Activated CD8-positive, alpha-beta memory T cell treated with anti-CD3 and anti-CD28 coated beads, Interleukin-2, amount 50 U/mL, for 4 hours (primary cell): ENCODE measurements around the gene UBAP1.
"Not testable (repeated sequence)": the region's sequence is repeated elsewhere in the genome, so short reads cannot be mapped to it uniquely, and the experiment has no call there.

Experiments used
- DNase-seq: peaks from one replicate; pipeline ENCODE4 v3.0.0-alpha.2; 2020

UBAP1 gene

DNA sequence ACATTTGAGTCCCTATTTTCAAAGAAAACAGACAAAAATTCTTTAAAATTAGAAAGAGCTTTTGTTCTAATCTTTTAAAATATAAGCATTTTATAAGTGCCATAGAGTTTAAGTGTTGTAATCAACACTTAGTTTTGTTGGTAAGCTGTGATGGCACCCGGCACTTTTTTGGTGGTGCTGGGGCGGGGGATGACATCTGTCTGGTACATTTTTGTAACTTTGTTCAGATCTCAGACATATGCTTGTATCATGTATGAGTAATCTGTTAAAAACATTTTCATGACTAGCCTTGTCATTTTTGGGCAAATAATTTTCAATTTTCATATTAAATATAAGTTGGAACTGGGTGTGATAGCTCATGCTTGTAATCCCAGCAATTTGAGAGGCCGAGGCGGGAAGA is 51.7 kb downstream of the UBAP1 start:
- DNase-seq = no peak

DNA sequence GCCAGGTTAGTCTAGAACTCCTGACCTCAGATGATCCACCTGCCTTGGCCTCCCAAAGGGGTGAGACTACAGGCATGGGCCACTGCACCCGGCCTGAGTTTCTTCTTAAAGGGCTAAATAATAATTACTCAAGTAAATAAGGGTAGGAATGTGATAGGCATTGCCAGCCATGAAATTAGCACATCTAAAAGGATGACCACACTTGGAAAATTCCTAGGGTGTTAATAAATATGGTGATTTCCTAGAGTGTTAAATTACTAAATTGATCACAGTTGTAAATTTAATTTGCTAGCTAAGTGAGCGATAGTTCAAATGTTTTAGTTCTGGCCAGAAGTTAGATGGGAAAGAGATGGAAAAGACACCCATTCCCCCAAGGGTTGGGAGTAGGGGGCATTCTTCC is 53.4 kb downstream of the UBAP1 start:
- no peak for DNase-seq

DNA sequence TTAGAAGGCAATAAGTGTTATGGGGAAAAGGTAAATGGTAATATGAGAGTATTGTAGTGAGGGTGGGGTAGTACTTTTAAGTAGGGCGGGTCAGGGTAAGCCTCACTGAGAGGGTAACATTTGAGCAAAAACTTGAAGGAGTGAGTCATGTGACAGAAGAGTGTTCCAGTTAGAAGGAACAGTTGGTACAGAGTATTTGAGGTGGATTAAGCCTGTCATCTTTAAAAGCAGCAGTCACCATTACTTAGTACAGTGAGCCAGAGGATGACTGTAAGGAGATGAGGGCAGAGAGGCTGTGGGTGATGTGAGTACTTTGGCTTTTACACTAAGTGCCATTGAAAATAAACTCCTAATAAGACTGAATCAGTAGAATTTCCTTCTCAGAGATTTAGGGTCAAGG is 54.8 kb downstream of the UBAP1 start:
- no peak for DNase-seq

DNA sequence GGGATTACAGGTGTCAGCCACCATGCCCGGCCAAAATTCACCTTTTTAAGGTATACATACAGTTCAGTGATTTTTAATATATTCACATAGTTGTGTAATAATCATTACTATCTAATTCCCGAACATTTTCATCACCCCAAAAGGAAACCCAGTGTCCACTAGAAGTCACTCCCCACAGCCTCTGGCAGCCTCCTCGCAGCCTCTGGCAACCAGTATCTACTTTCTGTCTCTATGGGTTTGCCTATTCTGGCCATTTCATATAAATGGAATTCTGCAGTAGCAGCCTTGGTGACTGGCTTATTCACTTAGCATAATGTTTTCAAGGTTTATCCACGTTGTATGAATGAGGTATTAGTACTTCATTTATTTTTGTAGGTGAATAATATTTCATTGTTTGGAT is 59.0 kb downstream of the UBAP1 start:
- DNase-seq = no peak

DNA sequence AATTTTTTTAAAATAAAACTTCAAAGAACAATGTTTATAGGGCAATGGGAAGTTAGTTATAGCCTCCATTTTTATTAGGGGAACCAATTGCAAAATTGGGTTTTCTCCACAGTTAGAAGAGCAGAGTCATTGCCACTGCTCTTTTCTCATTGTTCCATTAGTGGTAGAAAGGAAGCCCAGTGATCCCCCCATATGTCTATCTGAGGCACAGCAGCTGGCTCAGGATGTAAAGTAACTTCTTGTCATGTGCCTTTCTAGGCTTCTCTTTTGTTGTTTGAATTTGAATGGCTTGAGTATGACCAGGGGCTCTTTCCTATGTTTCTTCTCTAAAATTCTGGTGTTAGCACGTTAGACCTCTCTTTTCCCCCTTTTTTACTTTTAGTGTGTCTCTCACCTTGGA is 61.2 kb downstream of the UBAP1 start:
- DNase-seq = no peak

DNA sequence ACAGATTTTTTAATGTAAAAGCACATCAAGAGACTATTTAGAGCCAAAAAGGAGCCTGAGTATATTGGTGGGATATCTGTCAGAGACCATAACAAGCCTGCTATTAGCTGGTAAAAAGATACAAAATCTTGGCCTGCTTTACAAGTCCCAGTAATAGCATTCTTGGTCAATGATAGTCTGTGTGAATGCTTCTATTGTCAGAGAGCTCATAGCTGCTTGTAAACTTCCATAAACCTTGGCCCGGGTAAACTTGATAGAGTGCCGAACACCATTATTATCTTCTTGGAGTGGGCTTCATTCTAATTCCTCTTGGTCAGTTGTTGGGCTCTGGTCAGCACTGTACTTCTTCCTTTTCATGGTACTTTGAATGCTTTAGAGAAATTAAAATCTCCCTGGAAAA is 64.0 kb downstream of the UBAP1 start:
- no peak for DNase-seq

DNA sequence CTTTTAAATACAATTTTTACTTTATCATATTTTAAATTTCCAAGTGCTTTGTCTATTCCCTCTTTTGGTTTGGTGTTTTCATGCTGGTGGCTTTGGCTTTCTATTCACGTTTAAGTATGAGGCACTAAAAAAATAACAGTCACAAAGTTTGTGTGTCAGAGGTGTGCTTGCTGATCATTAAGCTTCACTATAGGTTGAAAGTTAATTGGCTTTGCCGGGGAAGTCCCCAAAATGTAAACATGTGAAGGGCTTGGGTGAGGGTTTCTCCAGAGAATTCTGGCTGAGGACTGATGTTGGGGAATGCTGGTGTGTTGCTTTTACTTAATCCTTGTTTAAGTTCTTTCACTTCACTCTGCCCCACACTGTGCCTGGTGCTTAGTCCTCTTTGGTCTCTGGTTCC is 66.4 kb downstream of the UBAP1 start:
- DNase-seq = not testable (repeated sequence)

DNA sequence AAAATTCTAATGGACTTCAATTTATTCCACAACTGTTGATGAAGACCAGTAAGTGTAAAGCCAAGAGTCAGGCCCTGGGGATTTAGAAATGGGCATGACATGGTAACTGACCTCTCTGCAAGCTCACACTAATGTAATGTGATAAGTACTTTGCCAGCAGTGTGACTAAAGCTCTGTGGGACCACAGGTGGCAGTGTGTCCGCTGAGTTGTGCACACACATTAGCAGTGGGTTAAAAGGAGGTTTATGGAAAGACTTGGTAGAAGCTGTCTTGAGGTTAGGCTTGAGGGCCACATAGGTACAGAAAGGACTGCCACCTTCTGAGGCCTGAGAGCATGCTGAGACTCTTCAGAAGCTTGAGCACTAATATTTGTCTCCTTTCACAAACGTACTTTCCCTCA is 67.6 kb downstream of the UBAP1 start:
- no peak for DNase-seq

DNA sequence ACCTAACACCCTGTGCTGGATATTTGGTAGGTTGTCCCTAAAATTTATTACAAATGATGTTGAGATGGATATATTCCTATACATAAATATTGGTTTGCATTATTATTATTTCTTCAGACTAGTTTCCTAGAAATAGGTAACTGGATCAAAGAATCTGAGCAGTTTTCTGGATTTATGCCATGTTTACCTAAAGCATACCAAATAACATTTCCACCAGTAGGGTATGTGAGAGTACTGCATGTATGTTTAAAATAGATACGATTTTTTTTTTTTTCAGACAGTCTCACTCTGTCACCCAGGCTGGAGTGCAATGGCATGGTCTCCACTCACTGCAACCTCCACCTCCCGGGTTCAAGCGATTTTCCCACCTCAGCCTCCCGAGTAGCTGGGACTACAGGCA is 68.9 kb downstream of the UBAP1 start:
- not testable (repeated sequence) for DNase-seq

DNA sequence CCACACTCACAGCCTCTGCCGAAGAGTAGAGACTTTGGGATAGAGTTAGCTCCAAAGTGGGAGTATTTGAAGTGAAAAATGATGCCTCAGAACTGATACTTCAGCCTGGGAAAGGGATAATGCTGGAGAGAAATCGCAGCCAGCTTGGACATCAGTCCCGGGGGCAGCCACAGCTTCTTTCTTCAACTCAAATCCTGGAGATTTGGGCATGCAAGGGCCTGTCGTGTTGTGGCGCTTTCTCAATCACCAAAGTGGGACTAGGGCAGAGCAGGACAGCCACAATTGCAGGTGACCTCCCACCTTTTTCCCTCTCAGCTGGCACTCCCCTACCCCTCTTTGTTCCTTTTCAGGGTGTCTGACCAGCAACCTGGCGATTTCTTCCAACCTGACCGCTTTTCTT is 70.4 kb downstream of the UBAP1 start:
- no peak for DNase-seq

DNA sequence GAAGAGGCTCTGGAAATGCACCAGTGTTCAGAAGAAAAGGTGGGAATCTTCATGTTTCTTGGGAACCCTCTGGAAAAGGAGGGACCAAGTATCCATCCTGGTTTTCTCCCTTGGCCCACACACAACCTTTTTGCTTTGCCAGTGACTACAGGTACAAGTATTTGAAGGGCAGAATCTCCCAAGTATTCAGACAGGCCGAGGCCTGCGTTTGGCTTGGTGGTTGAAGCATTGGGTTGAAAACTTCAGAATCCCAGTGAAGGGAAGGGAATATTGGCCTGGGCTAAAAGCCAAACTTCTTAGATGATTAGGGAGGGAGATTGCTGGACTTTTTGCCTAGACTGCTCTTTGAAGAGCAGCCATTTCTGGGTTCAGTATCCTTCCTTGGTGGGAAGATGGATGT is 71.9 kb downstream of the UBAP1 start:
- DNase-seq = no peak

DNA sequence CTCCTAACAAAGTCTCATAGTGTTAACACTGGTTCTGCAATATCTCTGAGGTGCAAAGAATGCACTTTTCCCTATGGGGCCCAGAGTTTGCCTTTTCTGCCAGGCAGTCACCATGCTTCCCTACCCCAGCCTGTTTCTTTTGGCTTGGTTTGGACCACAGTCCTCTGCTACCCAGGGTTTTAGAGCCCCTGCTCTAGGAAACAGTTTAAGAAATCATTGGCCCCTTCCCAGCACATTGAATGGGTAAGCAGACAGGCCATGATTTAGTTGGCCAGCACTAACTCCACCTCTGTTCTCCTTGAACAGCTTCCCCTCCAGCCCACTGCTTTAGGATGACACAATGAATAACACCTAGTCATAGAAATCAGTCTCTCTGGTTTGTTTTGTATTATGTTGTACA is 73.2 kb downstream of the UBAP1 start:
- DNase-seq = no peak

DNA sequence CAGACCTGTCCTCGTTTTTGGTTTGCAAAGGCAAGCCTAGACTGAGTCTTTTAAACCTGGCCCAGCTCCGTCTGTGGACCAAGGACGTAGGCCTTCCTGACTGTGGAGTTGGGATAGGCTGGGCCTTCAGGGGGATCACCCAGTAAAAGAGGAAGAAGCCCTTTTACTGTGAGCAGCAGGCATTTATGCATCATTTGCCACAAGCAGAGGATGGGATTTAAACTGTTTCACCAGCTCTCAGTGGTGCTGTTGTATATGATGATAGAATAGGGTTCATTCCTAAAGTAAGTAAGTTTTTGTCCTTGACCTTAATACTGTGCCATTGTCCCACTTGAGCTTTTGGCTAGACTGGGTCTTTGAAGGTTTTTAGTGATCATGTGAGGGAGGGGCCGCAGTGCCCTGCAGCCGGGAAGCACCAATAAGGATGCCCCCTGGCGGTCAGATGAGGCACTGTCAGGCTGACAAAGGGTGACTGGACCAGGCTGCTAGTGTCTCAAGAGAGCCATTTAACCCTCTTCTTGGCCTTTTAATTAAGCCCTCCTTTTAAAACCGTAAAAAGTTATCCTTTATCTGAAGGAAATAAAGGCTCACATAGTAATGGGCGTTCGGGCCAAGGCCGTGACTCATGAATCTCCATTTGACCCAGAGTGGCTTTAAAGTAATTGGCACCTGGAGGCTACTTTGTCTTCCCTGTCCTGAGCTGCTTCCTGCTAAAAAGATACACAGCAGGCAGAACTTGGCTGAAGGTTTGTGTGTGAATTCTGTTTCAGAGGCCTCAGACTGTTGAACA is 74.0 kb downstream of the UBAP1 start:
- peak; percentile 71 for DNase-seq

DNA sequence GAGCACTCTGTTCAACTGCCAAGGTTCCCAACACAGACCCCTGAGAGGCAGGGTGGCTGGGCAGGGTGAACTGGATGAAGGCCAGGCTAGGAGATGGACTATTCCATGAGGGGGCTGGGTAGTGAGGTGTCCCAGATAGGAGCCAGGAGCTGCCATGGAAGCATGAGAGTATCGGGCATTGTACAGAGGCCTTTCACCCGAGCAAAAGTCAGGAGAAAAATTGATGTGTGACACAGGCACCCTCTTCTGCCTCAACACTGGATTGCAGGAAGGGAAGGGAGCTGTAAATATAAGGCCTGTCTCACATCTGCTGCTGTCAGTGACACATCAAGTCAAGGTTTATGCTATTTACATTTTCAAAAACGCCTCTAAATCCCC is 74.6 kb downstream of the UBAP1 start:
- DNase-seq = no peak

DNA sequence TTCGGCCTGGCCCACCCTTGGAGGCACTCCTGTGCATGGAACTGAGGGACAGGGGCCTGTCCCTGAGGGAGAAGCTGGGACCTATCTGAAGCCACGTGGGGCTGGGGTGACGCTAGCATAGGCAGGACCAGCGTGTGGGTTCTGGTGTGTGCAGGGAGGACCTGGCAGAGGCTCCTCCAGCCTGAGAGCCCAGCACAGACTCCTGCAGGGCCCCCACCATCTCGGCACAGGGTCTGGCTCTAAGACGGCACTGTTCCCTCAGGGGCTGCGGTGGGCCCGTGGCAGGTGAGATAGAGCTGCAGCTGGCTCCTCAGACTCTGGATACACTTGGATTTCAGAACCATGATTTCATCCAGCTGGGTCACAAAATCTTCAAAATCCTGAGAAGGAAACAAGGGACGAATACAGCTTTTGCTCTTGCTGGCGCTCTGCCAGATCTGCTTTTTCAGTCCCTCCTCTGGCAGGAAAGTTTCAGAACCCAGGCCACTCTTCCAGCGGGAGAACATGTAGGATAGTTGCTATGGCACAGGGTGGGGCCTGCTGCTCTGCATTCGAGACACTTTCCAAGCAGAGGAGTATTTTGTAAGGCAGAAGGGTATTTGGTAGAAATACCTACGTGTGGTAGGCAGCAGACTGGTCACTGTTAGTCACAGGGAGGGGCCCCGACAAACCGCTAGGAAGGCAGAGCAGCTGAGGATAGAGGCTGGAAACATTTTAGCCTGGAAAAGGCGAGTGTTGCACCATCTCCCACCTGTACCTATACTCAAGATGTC is 75.5 kb downstream of the UBAP1 start:
- DNase-seq = no peak

DNA sequence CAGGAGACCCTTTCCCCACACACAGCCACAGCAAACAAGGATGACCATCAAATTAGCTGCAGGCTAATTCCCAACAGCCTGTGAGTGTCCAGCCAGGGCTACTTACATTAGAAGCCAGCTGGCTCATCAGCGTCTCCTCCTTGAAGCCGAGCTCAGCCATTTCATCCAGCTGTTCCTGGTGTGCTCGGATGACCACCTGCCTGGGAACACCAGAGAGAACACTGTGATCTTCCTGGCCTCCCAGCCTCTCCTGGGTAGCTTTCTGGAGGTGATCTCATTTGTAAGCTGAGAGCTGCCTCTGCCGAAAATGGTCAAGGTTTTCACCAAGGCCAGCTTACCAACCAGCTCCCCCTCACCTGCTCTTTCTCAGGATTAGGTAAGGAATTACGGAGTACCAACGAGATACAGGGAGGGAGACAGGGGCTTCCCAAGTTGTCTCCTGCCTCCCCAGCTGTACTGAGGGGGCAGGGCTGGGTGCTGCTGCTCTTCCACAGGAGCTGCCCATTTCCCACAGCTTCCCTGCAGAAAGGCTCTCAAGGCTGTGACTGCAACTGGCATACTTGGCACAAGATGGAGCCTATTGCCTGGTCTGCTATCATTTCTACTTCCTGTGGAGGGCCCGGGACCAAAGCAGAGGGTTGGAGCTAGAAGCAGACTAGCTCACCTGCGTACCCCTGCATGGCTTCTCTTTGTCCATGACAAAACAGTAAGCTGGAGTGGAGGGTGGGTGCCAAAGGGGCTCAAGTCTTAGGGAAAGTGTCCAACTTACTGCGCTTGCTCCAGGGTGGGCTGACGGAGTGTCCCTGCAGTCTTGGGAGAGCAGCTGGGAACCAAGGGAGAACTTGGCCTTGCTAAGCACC is 76.4 kb downstream of the UBAP1 start:
- no peak for DNase-seq

DNA sequence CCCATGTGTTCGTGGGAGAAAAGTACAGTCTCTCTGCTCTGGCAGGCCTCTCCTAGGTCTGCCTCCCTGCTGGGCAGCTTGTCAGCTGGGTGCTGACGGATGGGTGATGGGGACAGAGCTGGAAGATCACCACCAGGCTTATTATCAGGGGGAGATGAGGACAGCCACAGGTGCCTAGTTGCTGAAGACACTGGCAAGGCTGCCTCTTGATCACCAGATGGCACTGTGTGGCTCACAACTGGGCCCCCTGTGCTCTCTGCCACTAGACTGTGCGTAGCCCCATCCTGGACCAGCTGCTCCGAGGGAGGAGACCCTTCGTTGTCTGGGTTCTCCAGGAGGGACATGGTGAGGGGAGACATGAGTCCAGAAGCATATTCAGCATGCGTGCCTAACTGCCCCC is 77.3 kb downstream of the UBAP1 start:
- DNase-seq = no peak

DNA sequence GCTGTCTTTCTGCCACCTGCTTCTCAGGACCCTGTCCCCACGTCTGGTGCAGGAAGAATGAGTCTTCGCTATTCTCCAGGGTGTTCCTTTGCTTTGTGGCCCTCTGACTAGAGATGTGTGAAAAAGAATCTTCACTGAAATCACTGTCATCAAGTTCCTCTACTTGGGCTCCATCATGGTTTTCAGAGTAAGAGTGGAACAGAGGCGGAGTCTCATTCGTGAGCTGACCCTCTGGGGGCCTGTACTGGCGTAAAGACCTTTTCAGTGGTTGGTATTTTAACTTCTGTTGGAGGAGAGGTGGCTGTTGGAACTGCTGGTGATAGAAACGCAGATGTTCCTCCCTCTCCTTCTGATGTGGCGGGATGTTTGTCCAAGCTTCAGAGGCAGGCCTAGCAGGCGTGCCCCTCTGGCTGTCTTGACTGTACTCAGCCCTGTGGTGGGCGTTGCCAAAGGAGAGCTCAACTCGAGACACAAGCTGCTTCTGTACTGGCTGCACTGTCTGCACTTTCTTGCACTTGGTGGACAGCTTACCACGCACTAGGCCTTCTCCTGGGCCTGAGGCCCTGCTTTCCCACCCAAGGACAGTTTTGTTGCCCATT is 78.2 kb downstream of the UBAP1 start:
- DNase-seq = peak; percentile 24

DNA sequence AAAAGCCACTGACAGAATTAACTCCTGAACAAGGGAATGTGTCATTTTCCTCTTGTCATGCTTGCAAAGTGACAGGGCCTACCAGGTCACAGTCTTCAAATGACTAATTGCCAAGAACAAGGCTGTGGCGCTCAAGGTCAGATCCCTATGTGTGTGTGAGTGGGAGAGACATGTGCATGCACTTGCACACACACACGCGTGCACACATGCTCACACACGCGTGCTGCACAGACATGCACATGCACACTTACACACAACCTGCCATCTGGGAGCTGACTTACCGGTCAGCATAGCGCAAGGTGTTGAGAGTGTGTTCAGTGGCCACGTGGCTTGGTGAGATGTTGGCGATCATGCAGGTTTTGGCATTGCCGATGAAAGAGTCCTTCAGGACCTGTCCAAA is 80.5 kb downstream of the UBAP1 start:
- DNase-seq = no peak

DNA sequence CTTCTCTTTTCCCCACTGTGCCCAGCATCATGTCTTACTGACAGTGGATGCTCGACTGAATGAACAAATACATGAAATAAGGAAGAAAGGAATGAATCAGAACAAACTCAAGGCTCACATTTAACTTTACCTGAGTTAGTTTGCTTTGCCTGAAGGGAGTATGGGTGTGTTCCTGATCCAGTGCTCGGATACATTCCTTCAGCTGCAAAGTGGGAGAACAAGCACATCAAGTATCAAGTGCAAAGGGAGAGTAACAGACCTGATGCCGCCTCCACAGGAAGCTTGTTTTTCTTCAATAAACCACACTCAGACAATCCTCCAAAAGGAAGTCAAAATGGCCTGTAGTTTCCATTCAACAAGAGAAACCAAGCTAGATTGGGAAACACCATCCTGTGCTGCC is 84.1 kb downstream of the UBAP1 start:
- no peak for DNase-seq

DNA sequence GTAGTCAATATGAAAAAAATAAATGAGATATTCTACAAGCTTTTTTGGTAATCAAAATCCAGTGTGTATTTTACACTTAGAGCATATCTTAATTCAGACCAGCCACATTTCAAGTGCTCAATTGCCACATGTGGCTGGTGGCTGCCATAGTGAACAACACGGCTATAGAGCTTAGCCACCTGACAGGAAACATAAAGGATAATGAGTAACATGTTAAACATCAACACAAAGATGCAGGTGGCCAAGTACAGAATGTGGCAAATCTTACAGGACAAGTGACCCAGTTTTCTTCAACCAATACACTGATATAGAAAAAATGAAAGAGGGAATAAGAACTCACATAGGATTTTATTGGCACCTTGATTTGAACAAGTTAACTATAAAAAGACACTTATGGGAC is 88.8 kb downstream of the UBAP1 start:
- no peak for DNase-seq

DNA sequence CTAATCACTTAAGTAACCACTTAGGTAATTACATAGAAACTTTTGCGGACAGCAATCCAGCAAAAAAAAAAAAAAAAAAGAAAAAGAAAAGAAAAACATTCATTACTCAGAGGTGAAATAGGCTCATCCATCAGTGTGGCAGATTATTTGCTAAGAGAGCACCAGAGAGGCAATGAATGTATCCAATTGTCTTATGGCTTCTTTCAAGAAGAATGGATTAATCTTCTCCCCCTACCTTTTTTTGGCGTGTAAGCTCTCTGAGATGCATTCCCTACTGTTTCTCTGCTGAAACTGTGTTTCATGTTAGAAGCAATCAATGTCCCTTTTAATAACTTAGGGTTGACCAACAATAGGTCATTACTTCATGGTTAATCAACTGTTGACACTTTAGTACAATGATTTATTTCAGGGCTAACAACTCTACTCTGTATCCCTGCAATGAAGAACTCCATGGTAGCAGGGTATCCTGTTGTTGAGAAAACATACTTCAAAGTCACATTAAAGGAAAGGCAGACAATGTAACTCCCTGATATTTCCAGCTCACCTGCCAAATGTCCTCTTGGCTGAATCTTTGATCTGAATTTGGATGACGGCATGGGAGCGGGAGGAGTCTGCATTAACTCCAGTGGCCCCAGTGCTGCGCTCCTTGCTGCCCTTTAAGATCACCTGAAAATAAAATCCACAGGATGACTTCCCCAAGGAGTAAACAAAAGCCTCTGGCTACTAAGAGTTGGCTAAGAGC is 92.6 kb downstream of the UBAP1 start:
- DNase-seq = no peak
